Adrenal gland (tissue), 5 donors: ENCODE measurements around the gene FRY.

ENCODE experiments used
- POLR2A ChIP-seq, 2 donors: fragments of 450-650 bp; IDR thresholded peaks; one replicate each; pipeline ENCODE4 v1.6.1; 2017; ENCODE audit warnings: antibody characterized with exemption in 2 of 2, mild to moderate bottlenecking in 2 of 2, moderate library complexity in 1 of 2
- TF ChIP-seq, protein P1 (sequence below), 6 experiments: fragments of 450-650 bp in 4 of 6; fragments of 200-600 bp in 2 of 6; sonication (generic) in 1 of 6; IDR thresholded peaks; 1 replicate in 5 of 6; 2 replicates in 1 of 6; pipeline versions ENCODE4 v1.5.1 to v1.8.0; 2016 to 2021; ENCODE audit warnings: antibody characterized with exemption in 6 of 6, mild to moderate bottlenecking in 2 of 6, moderate library complexity in 1 of 6
- donor health status: DM: no; HTN: no; CAD: no.

DNA sequence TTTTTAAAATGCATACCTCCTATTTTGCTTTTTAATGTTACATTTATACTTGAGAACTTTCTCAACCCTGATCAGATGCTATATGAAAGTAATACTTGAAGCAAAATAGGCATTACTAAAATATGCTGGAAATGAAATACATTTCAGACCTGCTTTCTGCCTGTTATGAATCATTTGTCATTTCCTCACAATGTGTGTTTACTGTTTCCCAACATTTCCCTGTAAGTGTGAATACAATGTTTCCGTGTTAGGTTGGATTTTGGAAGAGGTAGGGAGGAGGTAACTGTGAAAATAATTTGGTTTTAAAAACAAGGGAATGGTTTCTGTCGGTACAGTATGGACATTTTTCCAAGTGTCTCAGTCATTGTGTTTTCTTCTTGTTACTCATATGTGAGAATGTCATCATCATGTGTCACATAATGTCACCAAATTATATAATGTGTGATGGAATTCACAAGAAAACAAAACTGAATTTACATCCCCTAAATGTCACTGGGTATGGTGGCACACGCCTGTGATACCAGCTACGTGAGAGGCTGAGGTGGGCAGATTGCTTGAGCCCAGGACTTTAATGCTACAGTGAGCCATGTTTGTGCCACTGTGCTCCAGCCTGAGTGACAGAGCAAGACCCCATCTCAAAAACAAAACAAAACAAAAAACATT lies 240.6 kb downstream of the FRY start:
- TF ChIP-seq POLR2A (IDR thresholded peaks at IDR 0.05), result no peak
- TF ChIP-seq, protein P1, sequence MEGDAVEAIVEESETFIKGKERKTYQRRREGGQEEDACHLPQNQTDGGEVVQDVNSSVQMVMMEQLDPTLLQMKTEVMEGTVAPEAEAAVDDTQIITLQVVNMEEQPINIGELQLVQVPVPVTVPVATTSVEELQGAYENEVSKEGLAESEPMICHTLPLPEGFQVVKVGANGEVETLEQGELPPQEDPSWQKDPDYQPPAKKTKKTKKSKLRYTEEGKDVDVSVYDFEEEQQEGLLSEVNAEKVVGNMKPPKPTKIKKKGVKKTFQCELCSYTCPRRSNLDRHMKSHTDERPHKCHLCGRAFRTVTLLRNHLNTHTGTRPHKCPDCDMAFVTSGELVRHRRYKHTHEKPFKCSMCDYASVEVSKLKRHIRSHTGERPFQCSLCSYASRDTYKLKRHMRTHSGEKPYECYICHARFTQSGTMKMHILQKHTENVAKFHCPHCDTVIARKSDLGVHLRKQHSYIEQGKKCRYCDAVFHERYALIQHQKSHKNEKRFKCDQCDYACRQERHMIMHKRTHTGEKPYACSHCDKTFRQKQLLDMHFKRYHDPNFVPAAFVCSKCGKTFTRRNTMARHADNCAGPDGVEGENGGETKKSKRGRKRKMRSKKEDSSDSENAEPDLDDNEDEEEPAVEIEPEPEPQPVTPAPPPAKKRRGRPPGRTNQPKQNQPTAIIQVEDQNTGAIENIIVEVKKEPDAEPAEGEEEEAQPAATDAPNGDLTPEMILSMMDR (IDR thresholded peaks at IDR 0.05), result no peak
